ENCODE measurements around the gene XPNPEP1.

Gene XPNPEP1

GRCh38 chr10:109883859-109884771 lies 39.2 kb downstream of the XPNPEP1 start:
- Mint-ChIP-seq H3K4me1 (ENCODE audit: low read depth) (peaks cover 26% of the 10 kb centered on the region), H3K9me3 (no peaks in the 10 kb centered on the region), H3K27me3 (no peaks in the 10 kb centered on the region), H3K36me3 (ENCODE audit: low read depth) (peaks cover 94% of the 10 kb centered on the region), H3K4me3 (no peak overlapping the region), H3K27ac (no peak overlapping the region)
- peak; percentile 71 for DNase-seq

GRCh38 chr10:109882251-109883057 lies 40.9 kb downstream of the XPNPEP1 start:
- no peak for DNase-seq
- Mint-ChIP-seq H3K4me3 (no peak overlapping the region), H3K9me3 (no peaks in the 10 kb centered on the region), H3K27me3 (no peaks in the 10 kb centered on the region), H3K4me1 (ENCODE audit: low read depth) (peaks cover 25% of the 10 kb centered on the region), H3K27ac (no peak overlapping the region), H3K36me3 (ENCODE audit: low read depth) (peaks cover 89% of the 10 kb centered on the region)

GRCh38 chr10:109881769-109882057 lies 41.6 kb downstream of the XPNPEP1 start:
- no peaks in the 10 kb centered on the region for H3K9me3 Mint-ChIP-seq
- H3K4me1 Mint-ChIP-seq (ENCODE audit: low read depth) = peaks cover 18% of the 10 kb centered on the region
- no peaks in the 10 kb centered on the region for H3K27me3 Mint-ChIP-seq
- DNase-seq = no peak
- H3K4me3 Mint-ChIP-seq = no peak overlapping the region
- H3K27ac Mint-ChIP-seq = no peak overlapping the region
- H3K36me3 Mint-ChIP-seq (ENCODE audit: low read depth) = peaks cover 89% of the 10 kb centered on the region

GRCh38 chr10:109880886-109881768 lies 42.2 kb downstream of the XPNPEP1 start:
- Mint-ChIP-seq H3K9me3 (no peaks in the 10 kb centered on the region), H3K27me3 (no peaks in the 10 kb centered on the region), H3K27ac (no peak overlapping the region), H3K4me3 (no peak overlapping the region), H3K36me3 (ENCODE audit: low read depth) (peaks cover 89% of the 10 kb centered on the region), H3K4me1 (ENCODE audit: low read depth) (peaks cover 12% of the 10 kb centered on the region)
- DNase-seq = no peak

DNA sequence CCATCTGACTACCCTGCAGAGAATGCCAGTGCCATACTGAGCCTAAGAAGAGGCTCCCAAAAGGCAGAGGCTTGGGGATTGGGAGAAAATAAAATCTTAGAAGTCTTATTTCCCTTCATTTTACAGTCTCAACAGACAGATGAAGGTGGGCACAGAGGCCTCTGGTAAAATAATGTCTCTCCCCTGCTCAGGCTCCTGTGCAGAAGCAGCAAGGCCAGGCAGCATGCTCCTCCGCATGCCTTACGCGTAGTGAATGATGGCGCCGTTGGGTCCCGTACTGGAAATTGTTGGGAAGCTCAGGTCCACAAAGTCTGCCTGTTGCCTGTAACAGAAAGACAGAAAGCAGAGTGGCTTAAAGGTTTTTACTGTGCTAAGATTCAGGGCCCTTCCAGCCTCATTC lies 45.8 kb downstream of the XPNPEP1 start:
- Mint-ChIP-seq H3K27ac (no peak overlapping the region), H3K9me3 (no peaks in the 10 kb centered on the region), H3K4me3 (no peak overlapping the region), H3K4me1 (ENCODE audit: low read depth) (no peaks in the 10 kb centered on the region), H3K36me3 (ENCODE audit: low read depth) (peaks cover 89% of the 10 kb centered on the region), H3K27me3 (no peaks in the 10 kb centered on the region)
- no peak for DNase-seq

- no peak overlapping the region for H3K4me3 Mint-ChIP-seq
- H3K36me3 Mint-ChIP-seq (ENCODE audit: low read depth) = peaks cover 91% of the 10 kb centered on the region
- H3K27me3 Mint-ChIP-seq = no peaks in the 10 kb centered on the region
- no peak for DNase-seq
- H3K4me1 Mint-ChIP-seq (ENCODE audit: low read depth) = no peaks in the 10 kb centered on the region
- no peak overlapping the region for H3K27ac Mint-ChIP-seq
- no peaks in the 10 kb centered on the region for H3K9me3 Mint-ChIP-seq
Measured at GRCh38 chr10:109875828-109876821, 47.2 kb downstream of the XPNPEP1 start.

DNA sequence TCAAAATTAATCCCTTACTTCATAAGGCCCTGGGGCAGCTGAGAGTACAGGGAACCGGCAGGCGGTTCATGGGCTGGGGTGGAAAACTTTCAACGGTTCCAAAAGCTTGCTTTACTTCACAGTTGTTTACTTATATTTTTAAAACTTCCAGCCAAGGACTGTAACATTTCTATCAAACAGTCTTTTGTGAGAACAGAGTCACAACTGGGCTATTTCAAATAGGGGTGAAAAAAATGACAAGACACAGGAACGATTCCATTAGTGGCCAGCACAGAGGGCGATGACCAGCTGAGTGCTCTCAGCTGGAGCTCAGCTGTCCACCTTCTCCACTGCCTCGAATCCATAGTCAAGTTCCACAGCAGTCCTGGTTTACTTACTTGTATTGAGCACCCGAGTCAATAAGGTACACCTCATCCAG lies 48.2 kb downstream of the XPNPEP1 start:
- no peak overlapping the region for H3K27ac Mint-ChIP-seq
- H3K4me1 Mint-ChIP-seq (ENCODE audit: low read depth) = no peaks in the 10 kb centered on the region

DNA sequence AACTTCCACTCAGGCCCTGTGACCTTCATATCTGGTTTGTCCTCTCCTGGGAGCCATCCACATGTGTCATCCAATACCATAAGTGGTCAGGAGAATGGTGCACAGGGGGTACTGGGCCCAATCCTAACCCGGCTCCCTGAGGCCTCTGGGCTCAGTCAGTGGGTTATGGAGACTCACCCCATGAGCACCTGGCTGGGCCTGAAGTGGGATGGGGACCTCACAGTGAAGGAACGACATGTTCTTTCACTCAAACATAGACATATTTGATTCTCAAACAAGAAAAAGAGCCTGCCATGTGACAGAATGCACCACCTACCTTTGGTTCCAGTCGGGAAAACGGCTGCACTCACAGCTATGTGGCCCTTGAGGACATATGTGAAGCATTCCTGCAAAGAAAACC lies 51.8 kb downstream of the XPNPEP1 start:
- no peak for DNase-seq
- peaks cover 99% of the 10 kb centered on the region for H3K36me3 Mint-ChIP-seq (ENCODE audit: low read depth)

More for the DNA sequence above, 48.2 kb downstream of the XPNPEP1 start:
- Mint-ChIP-seq H3K4me3 (no peak overlapping the region), H3K9me3 (no peaks in the 10 kb centered on the region), H3K36me3 (ENCODE audit: low read depth) (peaks cover 91% of the 10 kb centered on the region), H3K27me3 (no peaks in the 10 kb centered on the region)
- no peak for DNase-seq

DNA sequence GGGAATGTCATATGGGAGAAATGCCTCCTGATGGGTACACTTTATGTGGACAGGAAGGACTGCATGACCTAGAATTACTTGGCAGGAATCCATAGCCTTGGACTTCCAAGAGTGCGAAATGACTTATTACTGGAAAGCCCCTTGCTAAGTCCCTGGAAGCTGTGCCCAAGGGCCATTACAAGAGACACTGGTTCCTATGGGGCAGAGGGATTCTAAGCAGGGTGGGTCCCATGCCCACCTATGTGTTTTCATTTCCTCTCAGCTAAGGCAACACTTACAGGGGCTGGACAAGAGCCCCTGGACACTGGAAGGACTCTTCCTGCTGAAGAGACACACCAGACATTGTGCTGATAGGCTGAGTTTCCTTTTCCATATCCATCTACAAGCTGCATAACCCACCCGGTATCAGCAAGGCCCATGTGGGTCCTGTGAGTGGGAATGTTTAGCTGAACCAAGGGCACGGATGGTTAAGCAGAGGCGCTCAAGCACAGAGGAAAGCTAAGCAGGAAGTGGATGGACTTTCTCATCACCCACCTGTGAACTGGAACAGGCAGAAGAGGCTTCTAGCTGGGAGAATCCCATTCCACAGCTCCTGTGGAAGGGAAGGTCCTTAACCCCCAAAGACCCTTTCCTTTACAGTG lies 56.2 kb downstream of the XPNPEP1 start:
- Mint-ChIP-seq H3K27me3 (no peaks in the 10 kb centered on the region), H3K4me3 (no peak overlapping the region), H3K4me1 (ENCODE audit: low read depth) (no peaks in the 10 kb centered on the region), H3K36me3 (ENCODE audit: low read depth) (peaks cover 99% of the 10 kb centered on the region), H3K27ac (no peak overlapping the region), H3K9me3 (peaks cover 14% of the 10 kb centered on the region)
- no peak for DNase-seq

More for the DNA sequence above, 51.8 kb downstream of the XPNPEP1 start:
- Mint-ChIP-seq H3K27ac (no peak overlapping the region), H3K4me1 (ENCODE audit: low read depth) (no peaks in the 10 kb centered on the region), H3K4me3 (no peak overlapping the region), H3K9me3 (no peaks in the 10 kb centered on the region), H3K27me3 (no peaks in the 10 kb centered on the region)

DNA sequence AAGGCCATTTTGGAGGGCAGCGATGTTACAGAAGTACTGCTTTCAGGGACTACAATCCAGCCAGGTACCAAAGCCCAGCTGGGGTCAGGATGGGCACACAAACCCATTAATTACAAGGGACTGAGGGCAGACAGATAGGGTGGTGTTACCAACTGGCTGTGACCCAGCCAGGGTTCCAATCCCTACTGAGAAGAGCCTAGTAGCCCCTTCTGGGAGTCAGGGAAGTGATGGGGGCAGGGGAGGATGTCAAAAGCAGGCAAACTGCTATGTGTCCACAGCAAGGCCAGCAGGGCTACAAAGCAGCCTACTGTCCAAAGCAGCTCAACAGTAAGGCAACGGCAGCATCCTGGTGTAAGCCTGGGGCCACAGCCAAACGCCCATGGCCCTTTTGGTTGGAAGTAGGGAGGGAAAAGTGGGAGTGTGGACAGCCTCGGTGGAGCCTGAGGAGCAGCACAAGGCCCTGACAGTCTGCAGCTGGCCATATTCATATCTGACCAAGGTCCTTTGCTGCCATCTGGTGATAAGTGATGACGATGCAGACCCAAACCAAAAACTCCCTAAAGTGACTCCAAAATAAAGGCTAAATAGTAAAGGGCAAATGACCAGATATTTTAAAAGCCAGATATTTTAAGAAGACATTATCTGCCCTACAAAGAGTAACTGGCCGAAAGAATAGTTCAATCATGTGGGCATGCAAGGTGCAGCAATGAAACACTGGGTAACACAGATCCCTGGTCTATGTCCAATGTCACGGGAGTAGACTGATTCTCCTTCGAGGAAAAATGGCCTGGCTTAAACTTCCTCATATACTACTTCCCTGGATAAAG lies 56.9 kb downstream of the XPNPEP1 start:
- H3K27ac Mint-ChIP-seq = no peak overlapping the region
- no peak overlapping the region for H3K4me3 Mint-ChIP-seq
- DNase-seq = no peak
- no peaks in the 10 kb centered on the region for H3K27me3 Mint-ChIP-seq
- peaks cover 92% of the 10 kb centered on the region for H3K36me3 Mint-ChIP-seq (ENCODE audit: low read depth)
- peaks cover 14% of the 10 kb centered on the region for H3K9me3 Mint-ChIP-seq
- H3K4me1 Mint-ChIP-seq (ENCODE audit: low read depth) = no peaks in the 10 kb centered on the region

DNA sequence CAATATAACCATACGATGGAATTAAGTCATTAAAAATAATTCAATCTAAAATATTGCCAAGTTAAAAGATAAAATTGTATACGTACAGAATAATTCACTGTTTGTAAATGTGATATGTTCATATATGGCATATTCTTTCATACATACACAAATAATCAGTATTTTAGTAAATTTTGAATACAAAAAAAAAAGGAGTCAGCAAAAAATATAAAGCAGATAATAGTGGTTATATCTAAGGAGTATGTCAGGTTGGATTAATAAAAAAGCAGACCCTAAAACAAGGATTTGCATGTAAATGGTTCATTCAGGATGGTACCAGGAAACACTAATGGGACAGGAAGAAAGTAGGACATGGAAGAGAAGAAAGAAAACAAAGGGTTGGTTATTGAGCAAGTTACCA lies 59.5 kb downstream of the XPNPEP1 start:
- H3K4me3 Mint-ChIP-seq = no peak overlapping the region
- peaks cover 74% of the 10 kb centered on the region for H3K36me3 Mint-ChIP-seq (ENCODE audit: low read depth)
- H3K27ac Mint-ChIP-seq = no peak overlapping the region
- H3K4me1 Mint-ChIP-seq (ENCODE audit: low read depth) = no peaks in the 10 kb centered on the region
- peaks cover 14% of the 10 kb centered on the region for H3K9me3 Mint-ChIP-seq
- H3K27me3 Mint-ChIP-seq = no peaks in the 10 kb centered on the region
- DNase-seq = no peak

DNA sequence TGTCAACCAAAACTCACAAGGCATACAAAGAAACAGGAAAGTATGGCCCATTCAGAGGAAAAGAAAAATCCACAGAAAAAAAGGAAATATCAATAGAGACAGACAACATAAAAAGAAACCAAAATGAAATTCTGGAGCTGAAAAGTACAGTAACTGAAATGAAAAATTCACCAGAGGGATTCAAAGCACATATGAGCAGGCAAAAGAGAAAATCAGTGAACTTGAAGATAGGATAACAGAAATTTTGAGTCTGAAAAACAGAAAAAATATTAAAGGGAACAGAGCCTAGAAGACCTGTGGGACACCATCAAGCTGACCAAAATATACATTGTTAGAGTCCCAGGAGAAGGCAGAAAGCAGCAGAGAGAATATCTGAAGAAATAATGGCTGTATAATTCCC lies 60.6 kb downstream of the XPNPEP1 start:
- Mint-ChIP-seq H3K4me1 (ENCODE audit: low read depth) (no peaks in the 10 kb centered on the region), H3K27me3 (no peaks in the 10 kb centered on the region), H3K4me3 (no peak overlapping the region), H3K9me3 (peaks cover 14% of the 10 kb centered on the region), H3K36me3 (ENCODE audit: low read depth) (peaks cover 63% of the 10 kb centered on the region), H3K27ac (no peak overlapping the region)
- no peak for DNase-seq
